Hepatocyte (in vitro differentiated cells): Measurements from ENCODE around the gene TMSB4X. TPM values are rescaled to one million over a fixed set of nuclear protein-coding genes. Genes with fewer than 3 reads are reported as not detected.

ENCODE experiments used
- DNase-seq: peaks from one replicate; pipeline ENCODE4 v3.0.0-alpha.2; 2016; ENCODE audit warnings: low spot score
- H2AFZ ChIP-seq: fragments of 200-600 bp; sonication (generic); 2 replicates; pipeline ENCODE4 v1.6.0; 2016; ENCODE audit warnings: antibody characterized with exemption, mild to moderate bottlenecking
- H3K27ac ChIP-seq: fragments of 200-600 bp; sonication (generic); 2 replicates; pipeline ENCODE4 v1.5.1; 2016; ENCODE audit warnings: mild to moderate bottlenecking
- H3K27me3 ChIP-seq: fragments of 200-600 bp; sonication (generic); 2 replicates; pipeline ENCODE4 v1.6.1; 2016
- H3K36me3 ChIP-seq: fragments of 200-600 bp; sonication (generic); replicated peaks from 2 replicates; pipeline ENCODE4 v1.5.1; 2016; ENCODE audit warnings: low read depth; ENCODE audit not compliant: insufficient read depth
- H3K4me1 ChIP-seq: fragments of 200-600 bp; sonication (generic); 2 replicates; pipeline ENCODE4 v1.5.1; 2016; ENCODE audit warnings: mild to moderate bottlenecking, moderate library complexity; ENCODE audit not compliant: insufficient read depth
- H3K4me2 ChIP-seq: fragments of 200-600 bp; sonication (generic); 2 replicates; pipeline ENCODE4 v1.6.0; 2016
- H3K4me3 ChIP-seq: fragments of 200-600 bp; sonication (generic); 2 replicates; pipeline ENCODE4 v1.5.1; 2016; ENCODE audit warnings: mild to moderate bottlenecking
- H3K79me2 ChIP-seq: fragments of 200-600 bp; sonication (generic); 2 replicates; pipeline ENCODE4 v1.6.0; 2017; ENCODE audit warnings: mild to moderate bottlenecking
- H3K9me2 ChIP-seq: fragments of 200-600 bp; sonication (generic); replicated peaks from 2 replicates; pipeline ENCODE4 v1.6.0; 2017; ENCODE audit warnings: mild to moderate bottlenecking; ENCODE audit not compliant: insufficient read depth
- H3K9me3 ChIP-seq: fragments of 200-600 bp; sonication (generic); 2 replicates; pipeline ENCODE4 v1.5.1; 2016; ENCODE audit warnings: low read depth, mild to moderate bottlenecking
- H4K20me1 ChIP-seq: fragments of 200-600 bp; sonication (generic); 2 replicates; pipeline ENCODE4 v1.6.0; 2016; ENCODE audit warnings: mild to moderate bottlenecking; ENCODE audit not compliant: insufficient read depth, poor library complexity, severe bottlenecking
- CTCF ChIP-seq: fragments of 200-600 bp; sonication (generic); IDR thresholded peaks from 2 replicates; pipeline ENCODE4 v1.5.1; 2016; ENCODE audit warnings: antibody characterized with exemption, mild to moderate bottlenecking; ENCODE audit not compliant: poor library complexity
- EZH2 ChIP-seq: fragments of 200-600 bp; sonication (generic); IDR thresholded peaks from 2 replicates; pipeline ENCODE4 v1.6.1; 2016; ENCODE audit warnings: antibody characterized with exemption, mild to moderate bottlenecking, borderline replicate concordance
- EZH2phosphoT487 ChIP-seq: fragments of 200-600 bp; sonication (generic); IDR thresholded peaks from one replicate; pipeline ENCODE4 v1.6.1; 2018; ENCODE audit warnings: antibody characterized with exemption, mild to moderate bottlenecking, low read depth, moderate library complexity; ENCODE audit not compliant: unreplicated experiment, severe bottlenecking
- WGBS: methylation state at CpG from one replicate; pipeline ENCODE4 v1.1.6; 2016; ENCODE audit warnings: low lambda C conversion rate; ENCODE audit errors: missing lambda C conversion rate; 5-methylcytosine and 5-hydroxymethylcytosine counted together
- polyA plus RNA-seq: library from polyadenylated mRNA; unstranded; fragments of >200 nt; fragmentation: Nextera tagmentation; extraction: Ambion mirVana; gene quantifications from 2 replicates; pipeline ENCODE4 v1.2.1, GENCODE V29; 2016
- total RNA-seq: library from RNA; depleted of rRNA; stranded (reverse); fragments of >200 nt; gene quantifications from 2 replicates; pipeline ENCODE4 v1.2.3, GENCODE V29; 2014

The TMSB4X gene
- total and polyA plus RNA-seq, 2 experiments from 2014 or later: 6,141 to 9,038 TPM

- 61% methylated on average over 11 of the region's 11 CpGs for WGBS
- TF ChIP-seq EZH2phosphoT487: no peak
- TF ChIP-seq EZH2: no peak
- no peak for TF ChIP-seq CTCF
- Histone ChIP-seq H3K4me1 (peaks cover 31% of the 10 kb centered on the region), H3K27me3 (no peaks in the 10 kb centered on the region), H2AFZ (peak overlapping the region; percentile 43), H3K4me3 (no peak overlapping the region), H4K20me1 (no peaks in the 10 kb centered on the region), H3K9me3 (no peaks in the 10 kb centered on the region), H3K4me2 (peak overlapping the region; percentile 46), H3K36me3 (no peaks in the 10 kb centered on the region), H3K79me2 (no peaks in the 10 kb centered on the region), H3K27ac (peak overlapping the region; percentile 83), H3K9me2 (no peaks in the 10 kb centered on the region)
- DNase-seq: peak; percentile 72
These were observed 24.8 kb upstream of the TMSB4X start for GRCh38 chrX:12949927-12950656.

- WGBS: 70% methylated on average over 9 of the region's 9 CpGs
- Histone ChIP-seq H3K4me1 (peaks cover 34% of the 10 kb centered on the region), H3K4me2 (no peak overlapping the region), H3K9me2 (no peaks in the 10 kb centered on the region), H2AFZ (peak overlapping the region; percentile 43), H3K36me3 (no peaks in the 10 kb centered on the region), H3K9me3 (no peaks in the 10 kb centered on the region), H4K20me1 (no peaks in the 10 kb centered on the region), H3K27ac (peak overlapping the region; percentile 83), H3K27me3 (no peaks in the 10 kb centered on the region), H3K79me2 (no peaks in the 10 kb centered on the region), H3K4me3 (no peak overlapping the region)
- peak; percentile 64 for DNase-seq
- TF ChIP-seq EZH2 (no peak), EZH2phosphoT487 (no peak), CTCF (peak; percentile 44)
These were observed 23.9 kb upstream of the TMSB4X start for GRCh38 chrX:12950851-12951594.

- Histone ChIP-seq H3K36me3 (no peaks in the 10 kb centered on the region), H3K79me2 (no peaks in the 10 kb centered on the region), H3K27me3 (no peaks in the 10 kb centered on the region), H3K4me2 (no peak overlapping the region), H3K4me3 (no peak overlapping the region), H3K9me3 (no peaks in the 10 kb centered on the region), H3K4me1 (peaks cover 34% of the 10 kb centered on the region), H2AFZ (no peak overlapping the region), H3K9me2 (no peaks in the 10 kb centered on the region), H3K27ac (no peak overlapping the region), H4K20me1 (no peaks in the 10 kb centered on the region)
- WGBS: 88% methylated on average over 5 of the region's 5 CpGs
- TF ChIP-seq EZH2phosphoT487 (no peak), EZH2 (no peak), CTCF (no peak)
- DNase-seq: no peak
These were observed 23.3 kb upstream of the TMSB4X start for GRCh38 chrX:12951595-12951975.
